GM21825 (cell line): ENCODE data around the gene CARD11.
"Not testable (repeated sequence)": the region's sequence is repeated elsewhere in the genome, so short reads cannot be mapped to it uniquely, and the experiment has no call there.

Source experiments
- ATAC-seq: cut with Tn5 transposase; IDR thresholded peaks from one replicate; pipeline ENCODE4 v1.9.1; 2021; ENCODE audit warnings: mild to moderate bottlenecking, moderate library complexity; ENCODE audit not compliant: unreplicated experiment

CARD11 gene

GRCh38 chr7:2966466-2967078 lies 77.1 kb downstream of the CARD11 start:
- no peak for ATAC-seq

GRCh38 chr7:2965745-2966270 lies 77.9 kb downstream of the CARD11 start:
- no peak for ATAC-seq

- no peak for ATAC-seq
Observed at GRCh38 chr7:2965301-2965700, 78.4 kb downstream of the CARD11 start.

GRCh38 chr7:2964208-2964607 lies 79.5 kb downstream of the CARD11 start:
- ATAC-seq = no peak

- no peak for ATAC-seq
Observed at GRCh38 chr7:2962865-2963264, 80.8 kb downstream of the CARD11 start.

GRCh38 chr7:2959828-2960599 lies 83.7 kb downstream of the CARD11 start:
- no peak for ATAC-seq

- ATAC-seq = no peak
Observed at GRCh38 chr7:2959103-2959680, 84.5 kb downstream of the CARD11 start.

- no peak for ATAC-seq
Observed at GRCh38 chr7:2958416-2959102, 85.1 kb downstream of the CARD11 start.

- not testable (repeated sequence) for ATAC-seq
Observed at GRCh38 chr7:2957369-2957727, 86.3 kb downstream of the CARD11 start.

GRCh38 chr7:2956526-2957368 lies 86.9 kb downstream of the CARD11 start:
- no peak for ATAC-seq

GRCh38 chr7:2956076-2956475 lies 87.6 kb downstream of the CARD11 start:
- no peak for ATAC-seq

- ATAC-seq = no peak
Observed at GRCh38 chr7:2955269-2955668, 88.4 kb downstream of the CARD11 start.

- ATAC-seq = no peak
Observed at GRCh38 chr7:2954433-2954853, 89.2 kb downstream of the CARD11 start.

- no peak for ATAC-seq
Observed at GRCh38 chr7:2953588-2954407, 89.9 kb downstream of the CARD11 start.

GRCh38 chr7:2953099-2953498 lies 90.6 kb downstream of the CARD11 start:
- ATAC-seq = no peak

- ATAC-seq = no peak
Observed at GRCh38 chr7:2952316-2952715, 91.4 kb downstream of the CARD11 start.

GRCh38 chr7:2950578-2950977 lies 93.1 kb downstream of the CARD11 start:
- no peak for ATAC-seq

GRCh38 chr7:2948749-2949148 lies 94.9 kb downstream of the CARD11 start:
- no peak for ATAC-seq

GRCh38 chr7:2947058-2947780 lies 96.4 kb downstream of the CARD11 start:
- no peak for ATAC-seq
